Measurements from ENCODE around the gene APPBP2. TPM values are rescaled to one million over a fixed set of nuclear protein-coding genes. Genes with fewer than 3 reads are reported as not detected.

Gene APPBP2
- total RNA-seq, 1 donor from 2014 or later = 61.3 TPM

DNA sequence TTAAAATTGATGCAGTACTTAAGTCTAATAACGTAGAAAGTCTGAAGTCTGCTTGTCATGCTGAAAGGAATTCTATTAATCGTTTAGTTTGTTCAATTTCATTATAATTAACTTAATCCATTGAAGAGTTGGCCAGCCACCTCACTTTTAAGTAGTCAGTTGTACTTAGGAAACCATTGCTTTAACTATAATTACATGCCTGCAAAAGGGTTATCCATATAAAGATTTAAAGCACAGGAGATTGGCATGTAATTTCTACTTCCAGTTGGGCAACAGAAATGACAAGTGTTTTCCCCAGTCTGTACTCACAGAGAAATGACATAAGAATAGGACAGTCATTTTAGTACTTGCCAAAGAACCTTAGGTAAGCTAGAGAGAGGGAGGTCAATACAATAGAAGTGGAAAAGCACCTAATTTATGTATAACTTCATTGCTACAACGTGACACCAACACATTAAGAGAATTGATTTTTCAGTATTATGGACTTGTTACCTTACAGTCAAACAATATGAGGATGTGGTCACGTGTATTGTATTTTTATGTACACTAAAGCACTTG is 130.5 kb downstream of the APPBP2 start:
- no peaks in the 10 kb centered on the region for H3K36me3 Mint-ChIP-seq (ENCODE audit: insufficient read depth)
- no peaks in the 10 kb centered on the region for H3K27me3 Mint-ChIP-seq
- TF ChIP-seq, protein P1, sequence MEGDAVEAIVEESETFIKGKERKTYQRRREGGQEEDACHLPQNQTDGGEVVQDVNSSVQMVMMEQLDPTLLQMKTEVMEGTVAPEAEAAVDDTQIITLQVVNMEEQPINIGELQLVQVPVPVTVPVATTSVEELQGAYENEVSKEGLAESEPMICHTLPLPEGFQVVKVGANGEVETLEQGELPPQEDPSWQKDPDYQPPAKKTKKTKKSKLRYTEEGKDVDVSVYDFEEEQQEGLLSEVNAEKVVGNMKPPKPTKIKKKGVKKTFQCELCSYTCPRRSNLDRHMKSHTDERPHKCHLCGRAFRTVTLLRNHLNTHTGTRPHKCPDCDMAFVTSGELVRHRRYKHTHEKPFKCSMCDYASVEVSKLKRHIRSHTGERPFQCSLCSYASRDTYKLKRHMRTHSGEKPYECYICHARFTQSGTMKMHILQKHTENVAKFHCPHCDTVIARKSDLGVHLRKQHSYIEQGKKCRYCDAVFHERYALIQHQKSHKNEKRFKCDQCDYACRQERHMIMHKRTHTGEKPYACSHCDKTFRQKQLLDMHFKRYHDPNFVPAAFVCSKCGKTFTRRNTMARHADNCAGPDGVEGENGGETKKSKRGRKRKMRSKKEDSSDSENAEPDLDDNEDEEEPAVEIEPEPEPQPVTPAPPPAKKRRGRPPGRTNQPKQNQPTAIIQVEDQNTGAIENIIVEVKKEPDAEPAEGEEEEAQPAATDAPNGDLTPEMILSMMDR (IDR thresholded peaks at IDR 0.05; ENCODE audit: unreplicated experiment) = no peak
- H3K4me1 Mint-ChIP-seq (ENCODE audit: low read depth) = peaks cover 12% of the 10 kb centered on the region
- H3K9me3 Mint-ChIP-seq (ENCODE audit: low read depth) = no peaks in the 10 kb centered on the region
- DNase-seq (ENCODE audit: low spot score, unreplicated experiment) = no peak
- no peak overlapping the region for H3K27ac Mint-ChIP-seq
- no peak overlapping the region for H3K4me3 Mint-ChIP-seq (ENCODE audit: low read depth)

DNA sequence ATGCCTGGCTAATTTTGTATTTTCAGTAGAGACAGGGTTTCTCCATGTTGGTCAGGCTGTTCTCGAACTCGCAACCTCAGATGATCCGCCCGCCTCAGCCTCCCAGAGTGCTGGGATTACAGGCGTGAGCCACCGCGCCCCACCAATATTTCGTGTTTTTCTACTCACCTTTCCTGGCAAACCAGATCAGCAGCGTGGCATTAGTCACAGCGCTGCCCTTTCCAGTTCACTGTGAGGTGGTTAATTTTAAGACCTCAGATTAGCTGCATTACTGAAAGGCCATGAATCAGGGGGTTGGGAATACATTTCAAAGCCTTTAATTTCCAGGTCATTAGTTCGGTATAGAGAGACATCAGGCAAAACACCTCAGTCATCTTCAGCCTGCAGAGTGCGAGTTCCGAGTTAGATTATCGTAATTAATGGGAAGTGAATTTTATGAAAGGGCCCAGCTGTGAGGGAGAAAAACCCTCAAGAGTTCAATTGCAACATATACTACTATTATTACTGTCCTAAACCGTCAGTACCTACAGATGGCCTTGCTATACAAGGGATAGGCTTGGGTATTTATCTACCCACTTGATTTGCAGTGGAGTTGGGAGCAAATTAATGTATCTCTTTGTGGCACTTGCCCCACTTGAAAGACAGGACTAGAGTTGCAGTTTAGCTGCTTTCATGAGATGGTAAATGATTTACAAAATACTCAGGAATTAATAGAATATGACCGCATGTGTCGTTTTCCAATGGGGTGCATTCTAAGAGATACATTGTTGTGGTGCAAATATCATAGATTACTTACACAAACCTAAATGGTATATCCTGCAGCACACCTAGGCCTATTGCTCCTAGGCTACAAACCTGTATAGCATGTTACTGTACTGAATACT is 132.0 kb downstream of the APPBP2 start:
- Mint-ChIP-seq H3K36me3 (ENCODE audit: insufficient read depth) (no peaks in the 10 kb centered on the region), H3K27ac (no peak overlapping the region), H3K27me3 (no peaks in the 10 kb centered on the region), H3K4me3 (ENCODE audit: low read depth) (no peak overlapping the region), H3K4me1 (ENCODE audit: low read depth) (peaks cover 20% of the 10 kb centered on the region), H3K9me3 (ENCODE audit: low read depth) (no peaks in the 10 kb centered on the region)
- DNase-seq (ENCODE audit: low spot score, unreplicated experiment) = no peak
- TF ChIP-seq, protein P1 (IDR thresholded peaks at IDR 0.05; ENCODE audit: unreplicated experiment) = no peak

Other genes starting within 250 kb of the APPBP2 start
- gene USP32, start 134.1 kb downstream of the APPBP2 start, total RNA-seq = 42.7 and 42.8 TPM in 2 replicates
- gene CHCT1, start 103.8 kb downstream of the APPBP2 start, total RNA-seq = not detected in 2 replicates
- gene PPM1D, start 74.0 kb upstream of the APPBP2 start, total RNA-seq = 20.8 and 21.2 TPM in 2 replicates
- 36.1 and 36.6 TPM in 2 replicates for gene BCAS3, start 151.6 kb upstream of the APPBP2 start, total RNA-seq